GM21423 (cell line): ENCODE results near the gene AKR1B15.

ENCODE experiments used
- ATAC-seq: cut with Tn5 transposase; IDR thresholded peaks from one replicate; pipeline ENCODE4 v1.9.1; 2021; ENCODE audit warnings: mild to moderate bottlenecking, moderate library complexity; ENCODE audit not compliant: unreplicated experiment

The AKR1B15 gene

DNA sequence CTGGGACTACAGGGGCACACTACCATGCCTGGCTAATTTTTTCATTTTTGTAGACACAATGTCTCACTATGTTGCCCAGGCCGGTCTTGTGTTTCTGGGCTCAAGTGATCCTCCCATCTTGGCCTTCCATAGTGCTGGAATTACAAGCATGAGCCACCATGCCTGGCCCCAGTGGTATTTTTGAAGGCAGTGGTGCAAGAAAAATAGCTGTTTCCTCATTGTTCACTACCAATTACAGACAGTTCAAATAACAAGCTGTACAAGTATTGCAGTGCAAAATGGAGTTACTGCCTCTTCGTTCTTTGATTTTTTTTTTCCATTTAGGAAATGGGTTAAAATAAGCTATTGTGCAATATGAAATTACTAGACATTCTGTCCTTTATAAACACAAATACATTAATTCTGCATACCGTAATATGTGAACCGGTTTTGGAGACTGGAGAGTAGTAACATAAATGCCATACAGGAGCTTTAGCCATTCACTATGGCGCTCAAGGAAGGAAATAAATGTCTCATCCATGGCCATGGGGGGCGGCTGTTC, 62.8 kb downstream of the AKR1B15 start:
- ATAC-seq, result no peak

GRCh38 chr7:134612197-134612596, 63.3 kb downstream of the AKR1B15 start:
- ATAC-seq, result no peak

DNA sequence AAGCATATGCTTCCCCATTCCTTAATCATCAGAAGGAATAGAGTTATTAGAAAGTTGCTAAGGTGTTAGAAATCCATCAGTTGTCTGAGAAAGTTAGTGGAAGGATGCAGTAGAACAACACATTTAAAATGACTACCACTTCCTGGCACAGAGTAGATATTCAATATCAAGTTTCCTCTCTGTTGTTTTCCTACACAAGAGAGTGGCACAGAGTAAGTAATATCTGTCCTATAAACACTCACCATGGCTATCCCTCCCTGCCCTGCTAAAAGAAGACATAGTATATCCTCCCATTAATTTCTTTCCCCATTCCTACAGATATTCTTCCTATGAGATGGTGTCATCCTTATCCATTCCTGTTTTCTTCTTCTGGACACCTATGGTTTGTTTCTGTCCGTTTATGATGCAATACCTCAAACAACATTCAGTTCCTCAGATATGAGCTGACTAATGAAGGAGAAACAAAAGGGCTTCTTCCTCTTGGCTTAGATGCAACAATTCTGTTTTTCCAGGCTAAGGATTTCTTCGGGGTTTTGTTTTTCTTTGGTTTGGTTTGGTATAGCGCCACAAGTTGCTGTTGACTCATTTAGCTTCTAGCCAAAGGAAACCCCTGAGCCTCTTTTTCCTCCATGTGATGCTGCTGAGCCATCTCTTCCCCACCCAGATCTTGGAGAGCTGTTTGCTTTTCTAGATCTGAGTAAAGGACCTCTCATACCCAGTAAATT, 64.9 kb downstream of the AKR1B15 start:
- ATAC-seq, result no peak

GRCh38 chr7:134616611-134617010, 67.7 kb downstream of the AKR1B15 start:
- ATAC-seq, result no peak

- no peak for ATAC-seq
Measured at GRCh38 chr7:134618756-134619530, 70.0 kb downstream of the AKR1B15 start.

GRCh38 chr7:134619627-134620331, 70.9 kb downstream of the AKR1B15 start:
- ATAC-seq, result no peak

DNA sequence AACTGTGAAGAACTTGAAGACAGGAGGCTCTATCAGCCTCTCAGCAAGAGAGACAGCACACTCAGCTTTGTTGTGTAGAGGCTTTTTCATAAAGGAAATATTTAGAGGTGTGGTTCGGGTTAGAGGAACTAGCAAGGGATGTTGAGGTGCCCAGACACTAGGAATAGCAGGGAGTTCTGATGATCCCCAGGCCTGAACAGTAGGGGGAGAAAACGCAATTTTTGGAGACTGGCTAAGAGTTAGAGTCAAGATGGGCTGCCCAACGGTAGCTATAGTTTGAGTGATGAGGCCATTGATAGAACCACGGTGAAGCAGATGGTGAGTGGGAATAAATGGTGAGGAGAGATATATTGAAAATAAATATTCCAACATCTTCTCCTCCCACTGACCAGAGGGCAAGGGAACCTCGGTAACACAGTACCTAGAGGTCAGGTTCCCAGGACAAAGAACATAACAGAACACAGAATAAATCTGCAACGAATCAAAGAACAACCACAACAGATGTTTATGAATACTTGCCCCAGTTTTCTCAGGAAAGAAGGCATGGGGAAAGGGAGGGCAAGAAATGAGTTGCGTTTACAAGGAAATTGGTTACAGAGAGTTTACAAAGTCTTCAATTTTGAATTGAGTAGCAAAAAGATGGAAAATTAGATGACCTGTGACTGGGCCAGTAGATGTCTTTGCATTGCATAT, 73.5 kb downstream of the AKR1B15 start:
- no peak for ATAC-seq

GRCh38 chr7:134623193-134623592, 74.3 kb downstream of the AKR1B15 start:
- no peak for ATAC-seq

DNA sequence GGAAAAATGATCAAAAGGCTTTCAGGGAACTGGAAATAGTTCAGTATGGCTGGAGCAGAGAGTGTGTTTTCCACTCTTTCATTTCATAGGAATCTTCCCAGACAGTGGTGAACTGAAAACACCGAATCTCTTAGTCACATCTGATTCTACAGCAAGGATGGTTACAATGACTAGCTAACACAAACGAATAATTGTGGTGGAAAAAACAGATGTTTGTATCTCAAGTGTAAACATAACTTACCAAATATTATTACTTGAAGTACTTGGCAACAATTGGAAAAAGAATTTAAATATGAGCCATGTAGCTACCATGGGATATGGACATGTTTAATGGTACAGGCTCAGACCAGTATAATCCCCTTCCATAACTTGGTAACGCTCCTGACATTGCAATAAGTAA, 76.6 kb downstream of the AKR1B15 start:
- no peak for ATAC-seq

GRCh38 chr7:134627109-134627774, 78.3 kb downstream of the AKR1B15 start:
- no peak for ATAC-seq

DNA sequence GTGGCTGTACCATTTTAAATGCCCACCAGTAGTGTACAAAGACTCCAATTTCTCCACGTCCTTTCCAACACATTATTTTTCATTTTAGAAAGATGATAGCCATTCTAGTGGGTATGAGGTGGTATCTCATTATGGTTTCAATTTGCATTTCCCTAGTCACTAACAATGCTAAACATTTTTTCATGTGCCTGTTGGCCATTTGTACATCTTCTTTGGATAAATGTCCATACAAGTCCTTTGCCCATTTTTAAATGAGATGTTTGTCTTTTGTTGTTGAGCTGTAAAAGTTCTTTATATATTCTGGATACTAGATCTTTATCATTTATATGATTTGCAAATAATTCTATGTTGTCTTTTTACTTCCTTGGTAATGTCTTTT, 78.9 kb downstream of the AKR1B15 start:
- no peak for ATAC-seq

GRCh38 chr7:134629445-134629844, 80.5 kb downstream of the AKR1B15 start:
- no peak for ATAC-seq
